Calu3 (cell line): ENCODE measurements around the gene GTPBP6. TPM values are rescaled to one million over a fixed set of nuclear protein-coding genes. Genes with fewer than 3 reads are reported as not detected.

Source experiments
- BruUV-seq: library from RNA; stranded (reverse); fragments of 400-500 nt; replicated peaks from 2 replicates; lab custom pipeline; 2021; lab: Mats Ljungman, UMichigan
- CTCF ChIA-PET: fragments of 300-600 bp; sonication (Branson Sonifier 250); formaldehyde crosslinking; loops from one replicate; lab custom pipeline; 2022; ENCODE audit warnings: antibody characterized with exemption; lab: Charles Lee
- DNase-seq: peaks from one replicate; pipeline ENCODE4 v3.0.0; 2022
- H3K27ac Mint-ChIP-seq: one replicate; pipeline ENCODE4 v1.8.0; 2022; ENCODE audit warnings: mixed read lengths; ENCODE audit not compliant: unreplicated experiment
- H3K27me3 Mint-ChIP-seq: one replicate; pipeline ENCODE4 v1.8.0; 2022; ENCODE audit warnings: mixed read lengths; ENCODE audit not compliant: unreplicated experiment
- H3K36me3 Mint-ChIP-seq: one replicate; pipeline ENCODE4 v1.8.0; 2022; ENCODE audit warnings: mild to moderate bottlenecking, moderate library complexity, mixed read lengths; ENCODE audit not compliant: insufficient read depth, unreplicated experiment
- H3K4me1 Mint-ChIP-seq: one replicate; pipeline ENCODE4 v1.8.0; 2022; ENCODE audit warnings: mild to moderate bottlenecking, low read depth, mixed read lengths; ENCODE audit not compliant: unreplicated experiment
- H3K4me3 Mint-ChIP-seq: one replicate; pipeline ENCODE4 v1.8.0; 2022; ENCODE audit warnings: mild to moderate bottlenecking, low read depth, moderate library complexity, mixed read lengths; ENCODE audit not compliant: unreplicated experiment
- H3K9me3 Mint-ChIP-seq: one replicate; pipeline ENCODE4 v1.8.0; 2022; ENCODE audit warnings: low read depth, mixed read lengths; ENCODE audit not compliant: unreplicated experiment
- CTCF ChIP-seq: fragments of 200-600 bp; IDR thresholded peaks from one replicate; pipeline ENCODE4 v1.8.0; 2022; ENCODE audit warnings: antibody characterized with exemption; ENCODE audit not compliant: unreplicated experiment
- intact Hi-C: fragments of 100-400 bp; cut with micrococcal nuclease; formaldehyde crosslinking; loops from one replicate; pipeline ENCODE4 v1.10.0; 2022; ENCODE audit not compliant: unreplicated experiment
- total RNA-seq: library from RNA; stranded (reverse); gene quantifications from 2 replicates; pipeline ENCODE4 v1.2.3, GENCODE V29; 2022

GTPBP6 gene
- total RNA-seq, 1 experiment from 2014 or later = 32.9 TPM

- Mint-ChIP-seq H3K27ac (no peak overlapping the region), H3K9me3 (peaks cover 2% of the 10 kb centered on the region), H3K36me3 (peaks cover 19% of the 10 kb centered on the region), H3K27me3 (no peaks in the 10 kb centered on the region), H3K4me1 (no peaks in the 10 kb centered on the region), H3K4me3 (no peak overlapping the region)
- TF ChIP-seq CTCF = no peak
- CTCF ChIA-PET = no interaction called here
- intact Hi-C loops = no loop called here
- no peak for DNase-seq
- BruUV-seq = no TSS peak
These were observed 37.9 kb upstream of the GTPBP6 start for GRCh38 chrX:356385-357034.

GRCh38 chrX:355329-356050 lies 36.9 kb upstream of the GTPBP6 start:
- Mint-ChIP-seq H3K9me3 (peaks cover 2% of the 10 kb centered on the region), H3K4me3 (no peak overlapping the region), H3K4me1 (no peaks in the 10 kb centered on the region), H3K27ac (no peak overlapping the region), H3K36me3 (peaks cover 17% of the 10 kb centered on the region), H3K27me3 (no peaks in the 10 kb centered on the region)
- DNase-seq = no peak
- CTCF ChIA-PET = no interaction called here
- intact Hi-C loops = no loop called here
- TF ChIP-seq CTCF = no peak
- no TSS peak for BruUV-seq

GRCh38 chrX:353566-354535 lies 35.3 kb upstream of the GTPBP6 start:
- Mint-ChIP-seq H3K27me3 (no peaks in the 10 kb centered on the region), H3K9me3 (no peaks in the 10 kb centered on the region), H3K4me3 (no peak overlapping the region), H3K27ac (no peak overlapping the region), H3K4me1 (no peaks in the 10 kb centered on the region), H3K36me3 (peaks cover 20% of the 10 kb centered on the region)
- BruUV-seq = no TSS peak
- intact Hi-C loops = no loop called here
- CTCF ChIA-PET = no interaction called here
- no peak for TF ChIP-seq CTCF
- DNase-seq = no peak

- H3K9me3 Mint-ChIP-seq = peaks cover 3% of the 10 kb centered on the region
- no peaks in the 10 kb centered on the region for H3K27me3 Mint-ChIP-seq
- H3K4me3 Mint-ChIP-seq = no peak overlapping the region
- no peaks in the 10 kb centered on the region for H3K4me1 Mint-ChIP-seq
- no TSS peak for BruUV-seq
- CTCF ChIA-PET = no interaction called here
- intact Hi-C loops = no loop called here
- H3K36me3 Mint-ChIP-seq = peaks cover 19% of the 10 kb centered on the region
- DNase-seq = no peak
- no peak for TF ChIP-seq CTCF
- no peak overlapping the region for H3K27ac Mint-ChIP-seq
These were observed 34.2 kb upstream of the GTPBP6 start for GRCh38 chrX:352582-353314.
